GM23248 (cell line): ENCODE measurements around the gene PTPRF.

Experiments
- EZH2 ChIP-seq: fragments of 200-600 bp; sonication (generic); IDR thresholded peaks from 2 replicates; pipeline ENCODE4 v1.6.1; 2018; ENCODE audit warnings: antibody characterized with exemption, mild to moderate bottlenecking; ENCODE audit not compliant: insufficient read depth, poor library complexity, severe bottlenecking
- EZH2phosphoT487 ChIP-seq: fragments of 200-600 bp; sonication (generic); IDR thresholded peaks from 2 replicates; pipeline ENCODE4 v1.6.1; 2018; ENCODE audit warnings: antibody characterized with exemption, moderate library complexity, mild to moderate bottlenecking, low read depth; ENCODE audit not compliant: insufficient read depth

GRCh38 chr1:43617011-43617410 lies 86.3 kb downstream of the PTPRF start:
- TF ChIP-seq EZH2phosphoT487 (no peak), EZH2 (no peak)
